DOHH2 (cell line): ENCODE measurements around the gene SEMA3A.
"Not testable (repeated sequence)": the region's sequence is repeated elsewhere in the genome, so short reads cannot be mapped to it uniquely, and the experiment has no call there.

Experiments used
- H3F3A ChIP-seq: fragments of 200-600 bp; sonication (generic), shearing (Covaris generic); 2 replicates; pipeline ENCODE4 v1.6.0; 2016; ENCODE audit warnings: antibody characterized with exemption, mild to moderate bottlenecking; ENCODE audit not compliant: control insufficient read depth, insufficient read depth
- H3K27ac ChIP-seq: fragments of 200-600 bp; sonication (generic); 2 replicates; pipeline ENCODE4 v1.5.1; 2014; ENCODE audit warnings: low read depth, mild to moderate bottlenecking, low read length, moderate library complexity
- H3K27me3 ChIP-seq: fragments of 200-600 bp; sonication (generic); 2 replicates; pipeline ENCODE4 v1.6.1; 2014; ENCODE audit warnings: mild to moderate bottlenecking, low read length, mixed read lengths; ENCODE audit not compliant: control insufficient read depth
- H3K36me3 ChIP-seq: fragments of 200-600 bp; sonication (generic); 2 replicates; pipeline ENCODE4 v1.6.1; 2014; ENCODE audit warnings: mild to moderate bottlenecking, low read length, moderate library complexity, mixed read lengths; ENCODE audit not compliant: control insufficient read depth
- H3K4me1 ChIP-seq: fragments of 200-600 bp; sonication (generic); 2 replicates; pipeline ENCODE4 v1.6.1; 2014; ENCODE audit warnings: mild to moderate bottlenecking, low read length, mixed read lengths; ENCODE audit not compliant: control insufficient read depth
- H3K4me2 ChIP-seq: fragments of 200-600 bp; sonication (generic); 2 replicates; pipeline ENCODE4 v1.6.0; 2014; ENCODE audit warnings: mild to moderate bottlenecking, low read length, moderate library complexity
- H3K4me3 ChIP-seq: fragments of 200-600 bp; sonication (generic); 2 replicates; pipeline ENCODE4 v1.5.1; 2014; ENCODE audit warnings: mild to moderate bottlenecking, low read length, mixed read lengths
- H3K79me2 ChIP-seq: fragments of 200-600 bp; sonication (generic); 2 replicates; pipeline ENCODE4 v1.6.1; 2014; ENCODE audit warnings: mild to moderate bottlenecking, low read length, mixed read lengths; ENCODE audit not compliant: control insufficient read depth
- H3K9me2 ChIP-seq: fragments of 200-600 bp; sonication (generic); replicated peaks from 2 replicates; pipeline ENCODE4 v1.6.1; 2014; ENCODE audit warnings: mild to moderate bottlenecking, low read length, mixed read lengths; ENCODE audit not compliant: control insufficient read depth
- H3K9me3 ChIP-seq: fragments of 200-600 bp; sonication (generic); 2 replicates; pipeline ENCODE4 v1.6.1; 2014; ENCODE audit warnings: antibody characterized with exemption, low read length, mixed read lengths; ENCODE audit not compliant: control insufficient read depth, insufficient read depth
- H4K20me1 ChIP-seq: fragments of 200-600 bp; sonication (generic); 2 replicates; pipeline ENCODE4 v1.6.0; 2014; ENCODE audit warnings: low read depth, mild to moderate bottlenecking, antibody characterized with exemption, low read length, moderate library complexity; ENCODE audit not compliant: control insufficient read depth, insufficient read depth
- CTCF ChIP-seq: fragments of 200-600 bp; sonication (generic); IDR thresholded peaks from one replicate; pipeline ENCODE4 v1.5.1; 2014; ENCODE audit warnings: antibody characterized with exemption, mild to moderate bottlenecking, low read depth, low read length; ENCODE audit not compliant: poor library complexity, severe bottlenecking
- EZH2phosphoT487 ChIP-seq: fragments of 200-600 bp; sonication (generic); IDR thresholded peaks from 2 replicates; pipeline ENCODE4 v1.6.1; 2017; ENCODE audit warnings: borderline replicate concordance, mild to moderate bottlenecking, antibody characterized with exemption, low read length, moderate library complexity, mixed read lengths

SEMA3A gene

GRCh38 chr7:84224505-84224904 lies 29.9 kb upstream of the SEMA3A start:
- H3K4me3 ChIP-seq = no peak overlapping the region
- H4K20me1 ChIP-seq = no peaks in the 10 kb centered on the region
- H3K79me2 ChIP-seq = no peaks in the 10 kb centered on the region
- no peaks in the 10 kb centered on the region for H3K9me3 ChIP-seq
- no peaks in the 10 kb centered on the region for H3K9me2 ChIP-seq
- TF ChIP-seq EZH2phosphoT487 = no peak
- no peak for TF ChIP-seq CTCF
- no peak overlapping the region for H3K4me2 ChIP-seq
- no peaks in the 10 kb centered on the region for H3K27me3 ChIP-seq
- no peaks in the 10 kb centered on the region for H3F3A ChIP-seq
- no peaks in the 10 kb centered on the region for H3K36me3 ChIP-seq
- H3K27ac ChIP-seq = no peak overlapping the region
- no peaks in the 10 kb centered on the region for H3K4me1 ChIP-seq

- no peaks in the 10 kb centered on the region for H3K79me2 ChIP-seq
- H3K27ac ChIP-seq = no peak overlapping the region
- H3K4me3 ChIP-seq = no peak overlapping the region
- no peaks in the 10 kb centered on the region for H3K9me3 ChIP-seq
- H3K4me1 ChIP-seq = no peaks in the 10 kb centered on the region
- H3F3A ChIP-seq = no peaks in the 10 kb centered on the region
- no peaks in the 10 kb centered on the region for H3K36me3 ChIP-seq
- no peak overlapping the region for H3K4me2 ChIP-seq
- no peaks in the 10 kb centered on the region for H3K9me2 ChIP-seq
- no peaks in the 10 kb centered on the region for H4K20me1 ChIP-seq
- H3K27me3 ChIP-seq = no peaks in the 10 kb centered on the region
- TF ChIP-seq EZH2phosphoT487 = no peak
- no peak for TF ChIP-seq CTCF
Observed at GRCh38 chr7:84219310-84219709, 24.7 kb upstream of the SEMA3A start.

- no peaks in the 10 kb centered on the region for H4K20me1 ChIP-seq
- no peak for TF ChIP-seq EZH2phosphoT487
- no peak for TF ChIP-seq CTCF
- H3K4me2 ChIP-seq = no peak overlapping the region
- H3K27ac ChIP-seq = no peak overlapping the region
- no peaks in the 10 kb centered on the region for H3K79me2 ChIP-seq
- H3K36me3 ChIP-seq = no peaks in the 10 kb centered on the region
- H3K4me1 ChIP-seq = no peaks in the 10 kb centered on the region
- H3K9me2 ChIP-seq = no peaks in the 10 kb centered on the region
- no peaks in the 10 kb centered on the region for H3F3A ChIP-seq
- no peak overlapping the region for H3K4me3 ChIP-seq
- no peaks in the 10 kb centered on the region for H3K9me3 ChIP-seq
- no peaks in the 10 kb centered on the region for H3K27me3 ChIP-seq
Observed at GRCh38 chr7:84218681-84219080, 24.1 kb upstream of the SEMA3A start.

GRCh38 chr7:84216472-84216871 lies 21.9 kb upstream of the SEMA3A start:
- Histone ChIP-seq H3K27ac (no peak overlapping the region), H3K79me2 (no peaks in the 10 kb centered on the region), H3F3A (no peaks in the 10 kb centered on the region), H3K9me3 (no peaks in the 10 kb centered on the region), H3K4me1 (no peaks in the 10 kb centered on the region), H3K27me3 (no peaks in the 10 kb centered on the region), H3K36me3 (no peaks in the 10 kb centered on the region), H3K4me3 (no peak overlapping the region), H3K4me2 (no peak overlapping the region), H3K9me2 (no peaks in the 10 kb centered on the region), H4K20me1 (no peaks in the 10 kb centered on the region)
- TF ChIP-seq CTCF = no peak
- no peak for TF ChIP-seq EZH2phosphoT487

GRCh38 chr7:84214757-84215156 lies 20.2 kb upstream of the SEMA3A start:
- not testable (repeated sequence) for H3K9me3 ChIP-seq, H3K4me3 ChIP-seq, H3K36me3 ChIP-seq, H3K27me3 ChIP-seq, H3F3A ChIP-seq, H3K9me2 ChIP-seq, H3K4me2 ChIP-seq, H3K79me2 ChIP-seq, H4K20me1 ChIP-seq, H3K4me1 ChIP-seq, H3K27ac ChIP-seq
